ENCODE results near the gene HDAC9.

HDAC9 gene

GRCh38 chr7:18577096-18577771 lies 81.7 kb downstream of the HDAC9 start:
- Histone ChIP-seq H3K4me3 (ENCODE audit: low read length) (no peak overlapping the region), H3K9me3 (ENCODE audit: control insufficient read depth, insufficient read depth, low read length) (no peaks in the 10 kb centered on the region), H3K4me2 (ENCODE audit: low read length) (peak overlapping the region; percentile 30), H3K36me3 (ENCODE audit: control insufficient read depth, low read length) (peaks cover 2% of the 10 kb centered on the region; the same call in 1 of the 2 replicates), H3K9me2 (replicated peaks; ENCODE audit: control insufficient read depth, low read length) (no peaks in the 10 kb centered on the region), H3F3A (ENCODE audit: control insufficient read depth, insufficient read depth) (0 out of 2 replicates have a peak, but pooled peaks cover 3% of the 10 kb centered on the region), H4K20me1 (ENCODE audit: control insufficient read depth, insufficient read depth, low read depth, low read length) (no peaks in the 10 kb centered on the region), H3K4me1 (ENCODE audit: control insufficient read depth, low read length) (peaks cover 49% of the 10 kb centered on the region), H3K27me3 (ENCODE audit: control insufficient read depth, low read length) (no peaks in the 10 kb centered on the region), H3K27ac (ENCODE audit: low read depth, low read length) (no peak overlapping the region), H3K79me2 (ENCODE audit: control insufficient read depth, low read length) (peaks cover 8% of the 10 kb centered on the region)
- no peak for TF ChIP-seq EZH2phosphoT487 (IDR thresholded peaks at IDR 0.05; ENCODE audit: borderline replicate concordance, low read length)
- no peak for TF ChIP-seq CTCF (IDR thresholded peaks at IDR 0.05; ENCODE audit: low read depth, low read length, poor library complexity, severe bottlenecking)

GRCh38 chr7:18579698-18580097 lies 84.1 kb downstream of the HDAC9 start:
- H3K27ac ChIP-seq (ENCODE audit: low read depth, low read length) = no peak overlapping the region
- no peak overlapping the region for H3K4me3 ChIP-seq (ENCODE audit: low read length)
- H3K79me2 ChIP-seq (ENCODE audit: control insufficient read depth, low read length) = no peaks in the 10 kb centered on the region
- H3F3A ChIP-seq (ENCODE audit: control insufficient read depth, insufficient read depth) = no peaks in the 10 kb centered on the region
- TF ChIP-seq CTCF (IDR thresholded peaks at IDR 0.05; ENCODE audit: low read depth, low read length, poor library complexity, severe bottlenecking) (no peak), EZH2phosphoT487 (IDR thresholded peaks at IDR 0.05; ENCODE audit: borderline replicate concordance, low read length) (no peak)
- H3K4me1 ChIP-seq (ENCODE audit: control insufficient read depth, low read length) = peaks cover 27% of the 10 kb centered on the region
- H4K20me1 ChIP-seq (ENCODE audit: control insufficient read depth, insufficient read depth, low read depth, low read length) = no peaks in the 10 kb centered on the region
- no peaks in the 10 kb centered on the region for H3K9me3 ChIP-seq (ENCODE audit: control insufficient read depth, insufficient read depth, low read length)
- no peaks in the 10 kb centered on the region for H3K27me3 ChIP-seq (ENCODE audit: control insufficient read depth, low read length)
- H3K4me2 ChIP-seq (ENCODE audit: low read length) = no peak overlapping the region
- no peaks in the 10 kb centered on the region for H3K36me3 ChIP-seq (ENCODE audit: control insufficient read depth, low read length)
- no peaks in the 10 kb centered on the region for H3K9me2 ChIP-seq (replicated peaks; ENCODE audit: control insufficient read depth, low read length)

- Histone ChIP-seq H3K79me2 (ENCODE audit: control insufficient read depth, low read length) (no peaks in the 10 kb centered on the region), H3K9me3 (ENCODE audit: control insufficient read depth, insufficient read depth, low read length) (no peaks in the 10 kb centered on the region), H3K4me1 (ENCODE audit: control insufficient read depth, low read length) (peaks cover 16% of the 10 kb centered on the region), H3K9me2 (replicated peaks; ENCODE audit: control insufficient read depth, low read length) (no peaks in the 10 kb centered on the region), H4K20me1 (ENCODE audit: control insufficient read depth, insufficient read depth, low read depth, low read length) (no peaks in the 10 kb centered on the region), H3K4me3 (ENCODE audit: low read length) (no peak overlapping the region), H3K4me2 (ENCODE audit: low read length) (no peak overlapping the region), H3K27me3 (ENCODE audit: control insufficient read depth, low read length) (no peaks in the 10 kb centered on the region), H3F3A (ENCODE audit: control insufficient read depth, insufficient read depth) (no peaks in the 10 kb centered on the region), H3K36me3 (ENCODE audit: control insufficient read depth, low read length) (peaks cover 5% of the 10 kb centered on the region), H3K27ac (ENCODE audit: low read depth, low read length) (no peak overlapping the region)
- TF ChIP-seq EZH2phosphoT487 (IDR thresholded peaks at IDR 0.05; ENCODE audit: borderline replicate concordance, low read length) (no peak), CTCF (IDR thresholded peaks at IDR 0.05; ENCODE audit: low read depth, low read length, poor library complexity, severe bottlenecking) (no peak)
These were observed 85.4 kb downstream of the HDAC9 start for GRCh38 chr7:18580950-18581349.

All from DOHH2 (cell line).